Neural cell (in vitro differentiated cells): ENCODE data around the gene CYP20A1. TPM values are rescaled to one million over a fixed set of nuclear protein-coding genes. Genes with fewer than 3 reads are reported as not detected.
"Not testable (repeated sequence)": the region's sequence is repeated elsewhere in the genome, so short reads cannot be mapped to it uniquely, and the experiment has no call there.

Source experiments
- H2AFZ ChIP-seq: fragments of 200-600, 300-800 bp; sonication (generic), shearing (Covaris generic); 2 replicates; pipeline ENCODE4 v1.6.0; 2014; ENCODE audit warnings: low read depth, mild to moderate bottlenecking, antibody characterized with exemption, low read length, moderate library complexity
- H3F3A ChIP-seq: fragments of 200-600 bp; shearing (Covaris generic); 2 replicates; pipeline ENCODE4 v1.6.1; 2016; ENCODE audit warnings: mild to moderate bottlenecking, moderate library complexity, mixed read lengths, antibody characterized with exemption, low read length; ENCODE audit not compliant: insufficient read depth, poor library complexity, severe bottlenecking
- H3K27ac ChIP-seq: fragments of 200-600, 300-800 bp; sonication (generic), shearing (Covaris generic); 2 replicates; pipeline ENCODE4 v1.5.1; 2014; ENCODE audit warnings: mild to moderate bottlenecking, low read length, moderate library complexity
- H3K27me3 ChIP-seq: fragments of 300-800, 200-600 bp; sonication (generic), shearing (Covaris generic); 2 replicates; pipeline ENCODE4 v1.6.0; 2014; ENCODE audit warnings: mild to moderate bottlenecking, low read depth, low read length, moderate library complexity; ENCODE audit not compliant: insufficient read depth
- H3K36me3 ChIP-seq: fragments of 300-800, 200-600 bp; sonication (generic), shearing (Covaris generic); 2 replicates; pipeline ENCODE4 v1.5.1; 2014; ENCODE audit warnings: mild to moderate bottlenecking, antibody characterized with exemption, low read length, moderate library complexity; ENCODE audit not compliant: insufficient read depth
- H3K4me2 ChIP-seq: fragments of 300-800, 200-600 bp; sonication (generic), shearing (Covaris generic); 2 replicates; pipeline ENCODE4 v1.6.0; 2014; ENCODE audit warnings: mild to moderate bottlenecking, low read length
- H3K4me3 ChIP-seq: fragments of 300-800, 200-600 bp; sonication (generic), shearing (Covaris generic); 2 replicates; pipeline ENCODE4 v1.5.1; 2014; ENCODE audit warnings: mild to moderate bottlenecking, low read length, moderate library complexity
- H3K79me2 ChIP-seq: fragments of 200-600 bp; shearing (Covaris generic); replicated peaks from 2 replicates; pipeline ENCODE4 v1.6.0; 2014; ENCODE audit warnings: mild to moderate bottlenecking, low read length, moderate library complexity; ENCODE audit not compliant: insufficient read depth
- H3K9ac ChIP-seq: fragments of 300-800, 200-600 bp; sonication (generic), shearing (Covaris generic); 2 replicates; pipeline ENCODE4 v1.6.1; 2016; ENCODE audit warnings: mild to moderate bottlenecking, low read length, mixed read lengths
- H3K9me2 ChIP-seq: fragments of 200-600 bp; shearing (Covaris generic); 2 replicates; pipeline ENCODE4 v1.6.1; 2016; ENCODE audit warnings: mild to moderate bottlenecking, low read length, mixed read lengths; ENCODE audit not compliant: insufficient read depth
- H3K9me3 ChIP-seq: fragments of 200-600, 300-800 bp; sonication (generic), shearing (Covaris generic); 2 replicates; pipeline ENCODE4 v1.6.1; 2016; ENCODE audit warnings: mild to moderate bottlenecking, mixed run types, low read length, moderate library complexity, mixed read lengths
- H4K20me1 ChIP-seq: fragments of 200-600 bp; shearing (Covaris generic); 2 replicates; pipeline ENCODE4 v1.6.1; 2016; ENCODE audit warnings: mild to moderate bottlenecking, mixed run types; ENCODE audit not compliant: insufficient read depth
- EP300 ChIP-seq: fragments of 450-650 bp; conservative IDR thresholded peaks from 2 replicates; pipeline ENCODE4 v1.6.1; 2014; ENCODE audit warnings: antibody characterized with exemption, mild to moderate bottlenecking, moderate library complexity; ENCODE audit not compliant: poor library complexity, severe bottlenecking
- EZH2 ChIP-seq: fragments of 200-600, 300-800 bp; shearing (Covaris generic), sonication (generic); IDR thresholded peaks from 2 replicates; pipeline ENCODE4 v1.6.1; 2014; ENCODE audit warnings: antibody characterized with exemption, low read length, borderline replicate concordance, mild to moderate bottlenecking; ENCODE audit not compliant: insufficient read depth, poor library complexity, severe bottlenecking
- MXI1 ChIP-seq: fragments of 450-650 bp; conservative IDR thresholded peaks from 2 replicates; pipeline ENCODE4 v1.6.1; 2014; ENCODE audit warnings: antibody characterized with exemption, mild to moderate bottlenecking; ENCODE audit not compliant: poor library complexity, severe bottlenecking
- POLR2AphosphoS5 ChIP-seq: IDR thresholded peaks from 2 replicates; pipeline ENCODE4 v1.6.1; 2012
- RAD21 ChIP-seq: fragments of 450-650 bp; conservative IDR thresholded peaks from 2 replicates; pipeline ENCODE4 v1.6.1; 2014; ENCODE audit warnings: antibody characterized with exemption, mild to moderate bottlenecking, moderate library complexity
- SMC3 ChIP-seq: fragments of 450-650 bp; conservative IDR thresholded peaks from 2 replicates; pipeline ENCODE4 v1.6.1; 2014; ENCODE audit warnings: antibody characterized with exemption, mild to moderate bottlenecking, moderate library complexity; ENCODE audit not compliant: poor library complexity
- TAF1 ChIP-seq: IDR thresholded peaks from 2 replicates; pipeline ENCODE4 v1.6.1; 2012; ENCODE audit warnings: low read depth
- polyA plus RNA-seq: library from polyadenylated mRNA; depleted of rRNA; stranded (reverse); fragments of >200 nt; gene quantifications from 2 replicates; pipeline ENCODE4 v1.2.3, GENCODE V29; 2014
- TF ChIP-seq, protein P1 (sequence below): fragments of 450-650 bp; IDR thresholded peaks from 2 replicates; pipeline ENCODE4 v1.5.1; 2014; ENCODE audit warnings: antibody characterized with exemption, mild to moderate bottlenecking, moderate library complexity; ENCODE audit not compliant: poor library complexity, severe bottlenecking
- TF ChIP-seq, protein P2 (sequence below): IDR thresholded peaks from 2 replicates; pipeline ENCODE4 v1.6.1; 2012; ENCODE audit warnings: borderline replicate concordance

The CYP20A1 gene
- polyA plus RNA-seq, 1 donor from 2014 or later: 12.9 TPM

- Histone ChIP-seq H3K36me3 (no peaks in the 10 kb centered on the region), H3K4me3 (no peak overlapping the region), H2AFZ (no peak overlapping the region), H3F3A (no peaks in the 10 kb centered on the region), H3K9ac (no peak overlapping the region), H3K4me2 (no peak overlapping the region), H3K27me3 (no peaks in the 10 kb centered on the region), H4K20me1 (no peaks in the 10 kb centered on the region), H3K79me2 (no peaks in the 10 kb centered on the region), H3K27ac (no peak overlapping the region), H3K9me3 (no peaks in the 10 kb centered on the region), H3K9me2 (no peaks in the 10 kb centered on the region)
- no peak for TF ChIP-seq EZH2
- no peak for TF ChIP-seq POLR2AphosphoS5
- TF ChIP-seq, protein P1, sequence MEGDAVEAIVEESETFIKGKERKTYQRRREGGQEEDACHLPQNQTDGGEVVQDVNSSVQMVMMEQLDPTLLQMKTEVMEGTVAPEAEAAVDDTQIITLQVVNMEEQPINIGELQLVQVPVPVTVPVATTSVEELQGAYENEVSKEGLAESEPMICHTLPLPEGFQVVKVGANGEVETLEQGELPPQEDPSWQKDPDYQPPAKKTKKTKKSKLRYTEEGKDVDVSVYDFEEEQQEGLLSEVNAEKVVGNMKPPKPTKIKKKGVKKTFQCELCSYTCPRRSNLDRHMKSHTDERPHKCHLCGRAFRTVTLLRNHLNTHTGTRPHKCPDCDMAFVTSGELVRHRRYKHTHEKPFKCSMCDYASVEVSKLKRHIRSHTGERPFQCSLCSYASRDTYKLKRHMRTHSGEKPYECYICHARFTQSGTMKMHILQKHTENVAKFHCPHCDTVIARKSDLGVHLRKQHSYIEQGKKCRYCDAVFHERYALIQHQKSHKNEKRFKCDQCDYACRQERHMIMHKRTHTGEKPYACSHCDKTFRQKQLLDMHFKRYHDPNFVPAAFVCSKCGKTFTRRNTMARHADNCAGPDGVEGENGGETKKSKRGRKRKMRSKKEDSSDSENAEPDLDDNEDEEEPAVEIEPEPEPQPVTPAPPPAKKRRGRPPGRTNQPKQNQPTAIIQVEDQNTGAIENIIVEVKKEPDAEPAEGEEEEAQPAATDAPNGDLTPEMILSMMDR: no peak
- TF ChIP-seq, protein P2, sequence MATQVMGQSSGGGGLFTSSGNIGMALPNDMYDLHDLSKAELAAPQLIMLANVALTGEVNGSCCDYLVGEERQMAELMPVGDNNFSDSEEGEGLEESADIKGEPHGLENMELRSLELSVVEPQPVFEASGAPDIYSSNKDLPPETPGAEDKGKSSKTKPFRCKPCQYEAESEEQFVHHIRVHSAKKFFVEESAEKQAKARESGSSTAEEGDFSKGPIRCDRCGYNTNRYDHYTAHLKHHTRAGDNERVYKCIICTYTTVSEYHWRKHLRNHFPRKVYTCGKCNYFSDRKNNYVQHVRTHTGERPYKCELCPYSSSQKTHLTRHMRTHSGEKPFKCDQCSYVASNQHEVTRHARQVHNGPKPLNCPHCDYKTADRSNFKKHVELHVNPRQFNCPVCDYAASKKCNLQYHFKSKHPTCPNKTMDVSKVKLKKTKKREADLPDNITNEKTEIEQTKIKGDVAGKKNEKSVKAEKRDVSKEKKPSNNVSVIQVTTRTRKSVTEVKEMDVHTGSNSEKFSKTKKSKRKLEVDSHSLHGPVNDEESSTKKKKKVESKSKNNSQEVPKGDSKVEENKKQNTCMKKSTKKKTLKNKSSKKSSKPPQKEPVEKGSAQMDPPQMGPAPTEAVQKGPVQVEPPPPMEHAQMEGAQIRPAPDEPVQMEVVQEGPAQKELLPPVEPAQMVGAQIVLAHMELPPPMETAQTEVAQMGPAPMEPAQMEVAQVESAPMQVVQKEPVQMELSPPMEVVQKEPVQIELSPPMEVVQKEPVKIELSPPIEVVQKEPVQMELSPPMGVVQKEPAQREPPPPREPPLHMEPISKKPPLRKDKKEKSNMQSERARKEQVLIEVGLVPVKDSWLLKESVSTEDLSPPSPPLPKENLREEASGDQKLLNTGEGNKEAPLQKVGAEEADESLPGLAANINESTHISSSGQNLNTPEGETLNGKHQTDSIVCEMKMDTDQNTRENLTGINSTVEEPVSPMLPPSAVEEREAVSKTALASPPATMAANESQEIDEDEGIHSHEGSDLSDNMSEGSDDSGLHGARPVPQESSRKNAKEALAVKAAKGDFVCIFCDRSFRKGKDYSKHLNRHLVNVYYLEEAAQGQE: no peak
- TF ChIP-seq RAD21: no peak
- no peak for TF ChIP-seq EP300
- TF ChIP-seq TAF1: no peak
- no peak for TF ChIP-seq SMC3
- TF ChIP-seq MXI1: no peak
Observed at GRCh38 chr2:203252818-203253217, 14.0 kb downstream of the CYP20A1 start.

- not testable (repeated sequence) for H2AFZ ChIP-seq, H3K4me3 ChIP-seq, H3K36me3 ChIP-seq, H3K27me3 ChIP-seq, H4K20me1 ChIP-seq, H3K4me2 ChIP-seq, H3F3A ChIP-seq, H3K27ac ChIP-seq, H3K79me2 ChIP-seq, H3K9me3 ChIP-seq, H3K9ac ChIP-seq, H3K9me2 ChIP-seq
Observed at GRCh38 chr2:203253422-203254095, 14.7 kb downstream of the CYP20A1 start.
